ENCODE results near the gene RUNX2. TPM values are rescaled to one million over a fixed set of nuclear protein-coding genes. Genes with fewer than 3 reads are reported as not detected.

RUNX2 gene
- total RNA-seq, 1 experiment from 2014 or later, result 3.8 TPM

- DNase-seq, result no peak
- Histone ChIP-seq H3K27ac (ENCODE audit: low read length) (no peak overlapping the region), H3K4me1 (ENCODE audit: insufficient read depth, low read length) (peaks cover 41% of the 10 kb centered on the region), H4K20me1 (ENCODE audit: low read length) (no peaks in the 10 kb centered on the region), H3K36me3 (ENCODE audit: low read depth, low read length) (no peaks in the 10 kb centered on the region), H3K79me2 (ENCODE audit: low read length) (no peaks in the 10 kb centered on the region), H3K9me2 (replicated peaks; ENCODE audit: low read length) (no peaks in the 10 kb centered on the region), H3F3A (ENCODE audit: low read length, unreplicated experiment) (no peaks in the 10 kb centered on the region), H3K9ac (ENCODE audit: low read length) (no peak overlapping the region), H2AFZ (ENCODE audit: low read length) (no peak overlapping the region), H3K9me3 (ENCODE audit: low read length) (no peaks in the 10 kb centered on the region), H3K4me3 (ENCODE audit: low read length) (no peak overlapping the region), H3K27me3 (ENCODE audit: low read length) (no peaks in the 10 kb centered on the region), H3K4me2 (ENCODE audit: low read length) (no peak overlapping the region)
- CTCF ChIA-PET, result no interaction called here
- no peak for ATAC-seq
- no TSS peak for BruUV-seq (replicated peaks)
- intact Hi-C loops (cut with micrococcal nuclease), result no loop called here
- TF ChIP-seq CTCF (conservative IDR thresholded peaks at IDR 0.05; ENCODE audit: low read depth, low read length), result no peak
- POLR2A ChIA-PET (ENCODE audit: unreplicated experiment), result no interaction called here
Observed at GRCh38 chr6:45706319-45706718, 378.2 kb downstream of the RUNX2 start.

GRCh38 chr6:45707176-45707575 lies 379.0 kb downstream of the RUNX2 start:
- no peak overlapping the region for H3K27ac ChIP-seq (ENCODE audit: low read length)
- no peak overlapping the region for H3K9ac ChIP-seq (ENCODE audit: low read length)
- no peak for TF ChIP-seq EZH2 (IDR thresholded peaks at IDR 0.05; ENCODE audit: low read length, unreplicated experiment)
- no peak for TF ChIP-seq EZH2phosphoT487 (IDR thresholded peaks at IDR 0.05; ENCODE audit: borderline replicate concordance, low read length)
- no peak for TF ChIP-seq CTCF (conservative IDR thresholded peaks at IDR 0.05; ENCODE audit: low read depth, low read length)
- no peaks in the 10 kb centered on the region for H3K79me2 ChIP-seq (ENCODE audit: low read length)
- no peaks in the 10 kb centered on the region for H4K20me1 ChIP-seq (ENCODE audit: low read length)
- ATAC-seq (no peak), DNase-seq (no peak)
- no peaks in the 10 kb centered on the region for H3K9me2 ChIP-seq (replicated peaks; ENCODE audit: low read length)
- no peaks in the 10 kb centered on the region for H3K36me3 ChIP-seq (ENCODE audit: low read depth, low read length)
- H3K4me3 ChIP-seq (ENCODE audit: low read length), result no peak overlapping the region
- no peak overlapping the region for H3K4me2 ChIP-seq (ENCODE audit: low read length)
- H3K27me3 ChIP-seq (ENCODE audit: low read length), result no peaks in the 10 kb centered on the region
- peaks cover 48% of the 10 kb centered on the region for H3K4me1 ChIP-seq (ENCODE audit: insufficient read depth, low read length)
- no peaks in the 10 kb centered on the region for H3F3A ChIP-seq (ENCODE audit: low read length, unreplicated experiment)
- ChIA-PET CTCF (no interaction called here), POLR2A (ENCODE audit: unreplicated experiment) (no interaction called here)
- H2AFZ ChIP-seq (ENCODE audit: low read length), result no peak overlapping the region
- BruUV-seq (replicated peaks), result no TSS peak
- intact Hi-C loops (cut with micrococcal nuclease), result no loop called here
- H3K9me3 ChIP-seq (ENCODE audit: low read length), result no peaks in the 10 kb centered on the region

GRCh38 chr6:45709781-45710220 lies 381.7 kb downstream of the RUNX2 start:
- Histone ChIP-seq H2AFZ (ENCODE audit: low read length) (no peak overlapping the region), H3K27me3 (ENCODE audit: low read length) (no peaks in the 10 kb centered on the region), H3K27ac (ENCODE audit: low read length) (peak overlapping the region; percentile 93), H3K4me1 (ENCODE audit: insufficient read depth, low read length) (peaks cover 36% of the 10 kb centered on the region), H4K20me1 (ENCODE audit: low read length) (no peaks in the 10 kb centered on the region), H3K9me2 (replicated peaks; ENCODE audit: low read length) (no peaks in the 10 kb centered on the region), H3K79me2 (ENCODE audit: low read length) (no peaks in the 10 kb centered on the region), H3K4me2 (ENCODE audit: low read length) (peak overlapping the region; percentile 51), H3K36me3 (ENCODE audit: low read depth, low read length) (no peaks in the 10 kb centered on the region), H3F3A (ENCODE audit: low read length, unreplicated experiment) (no peaks in the 10 kb centered on the region), H3K9me3 (ENCODE audit: low read length) (no peaks in the 10 kb centered on the region), H3K4me3 (ENCODE audit: low read length) (no peak overlapping the region), H3K9ac (ENCODE audit: low read length) (peak overlapping the region; percentile 67)
- no peak for TF ChIP-seq EZH2 (IDR thresholded peaks at IDR 0.05; ENCODE audit: low read length, unreplicated experiment)
- TF ChIP-seq CTCF (conservative IDR thresholded peaks at IDR 0.05; ENCODE audit: low read depth, low read length), result no peak
- no peak for TF ChIP-seq EZH2phosphoT487 (IDR thresholded peaks at IDR 0.05; ENCODE audit: borderline replicate concordance, low read length)
- intact Hi-C loops (cut with micrococcal nuclease), result loop anchor here (1.0 to 10.0 kb wide), 5 partner anchors 102 to 1055 kb away; no protein-coding TSS in a partner anchor
- ChIA-PET POLR2A (ENCODE audit: unreplicated experiment) (no interaction called here), CTCF (no interaction called here)
- no TSS peak for BruUV-seq (replicated peaks)
- DNase-seq, result no peak
- ATAC-seq, result no peak

Data from PC-3 (cell line).